IMR-90 (cell line): Measurements from ENCODE around the gene IYD. TPM values are rescaled to one million over a fixed set of nuclear protein-coding genes. Genes with fewer than 3 reads are reported as not detected.
A peak's percentile ranks its signal among the peaks of the same experiment; 100 is the strongest.

Experiments used
- ATAC-seq: fragments of 200-7000 bp; cut with Tn5 transposase; 2 replicates; pipeline ENCODE4 v1.9.1; 2020; ENCODE audit warnings: low read depth, mild to moderate bottlenecking, moderate library complexity
- BruUV-seq: library from RNA; stranded (reverse); fragments of 400-500 nt; replicated peaks from 2 replicates; lab custom pipeline; 2021; lab: Mats Ljungman, UMichigan
- CTCF ChIA-PET: fragments of 300-600 bp; formaldehyde crosslinking; extraction: SDS; loops from one replicate; lab custom pipeline; 2021; ENCODE audit warnings: antibody characterized with exemption; lab: Yijun Ruan, JAX
- POLR2A ChIA-PET: fragments of 300-600 bp; sonication (Branson Sonifier 250); formaldehyde crosslinking; loops from one replicate; lab custom pipeline; 2022; ENCODE audit warnings: antibody characterized with exemption; ENCODE audit not compliant: unreplicated experiment; lab: Charles Lee
- DNase-seq: peaks from one replicate; pipeline ENCODE4 v3.0.0; 2013
- H2AFZ ChIP-seq: replicated peaks from 2 replicates; pipeline ENCODE3; 2013; ENCODE audit warnings: low read length, mild to moderate bottlenecking; ENCODE audit not compliant: poor library complexity
- H2AK5ac ChIP-seq: 2 replicates; pipeline ENCODE4 v1.6.1; 2013; ENCODE audit warnings: low read depth, low read length, inconsistent platforms
- H2AK9ac ChIP-seq: replicated peaks from 2 replicates; pipeline ENCODE3; 2013; ENCODE audit warnings: mild to moderate bottlenecking, low read depth, low read length, moderate library complexity; ENCODE audit not compliant: poor library complexity
- H2BK120ac ChIP-seq: 2 replicates; pipeline ENCODE4 v1.6.1; 2013; ENCODE audit warnings: low read depth, low read length, inconsistent platforms
- H2BK15ac ChIP-seq: 3 replicates; pipeline ENCODE4 v1.6.1; 2013; ENCODE audit warnings: low read depth, low read length, inconsistent platforms
- H2BK20ac ChIP-seq: 2 replicates; pipeline ENCODE4 v1.6.1; 2013; ENCODE audit warnings: low read depth, mild to moderate bottlenecking, inconsistent platforms, low read length, moderate library complexity
- H2BK5ac ChIP-seq: 2 replicates; pipeline ENCODE4 v1.6.1; 2013; ENCODE audit warnings: mild to moderate bottlenecking, low read depth, low read length, inconsistent platforms; ENCODE audit not compliant: poor library complexity, severe bottlenecking
- H3K14ac ChIP-seq: replicated peaks from 2 replicates; pipeline ENCODE4 v1.6.1; 2013; ENCODE audit warnings: low read depth, low read length, inconsistent platforms
- H3K18ac ChIP-seq: 2 replicates; pipeline ENCODE4 v1.6.1; 2013; ENCODE audit warnings: low read depth, low read length, control low read depth
- H3K23ac ChIP-seq: 2 replicates; pipeline ENCODE4 v1.6.1; 2013; ENCODE audit warnings: low read depth, low read length, inconsistent platforms
- H3K27ac ChIP-seq: 2 replicates; pipeline ENCODE4 v1.5.1; 2013; ENCODE audit warnings: mild to moderate bottlenecking, control low read depth, low read length; ENCODE audit not compliant: insufficient read depth
- H3K27me3 ChIP-seq: 2 replicates; pipeline ENCODE4 v1.6.1; 2013; ENCODE audit warnings: low read length; ENCODE audit not compliant: control insufficient read depth, insufficient read depth
- H3K36me3 ChIP-seq: 2 replicates; pipeline ENCODE4 v1.6.1; 2013; ENCODE audit warnings: low read length, mixed read lengths; ENCODE audit not compliant: control insufficient read depth, insufficient read depth
- H3K4ac ChIP-seq: 2 replicates; pipeline ENCODE4 v1.6.1; 2013; ENCODE audit warnings: low read depth, low read length, inconsistent platforms
- H3K4me1 ChIP-seq: 2 replicates; pipeline ENCODE4 v1.6.1; 2013; ENCODE audit warnings: low read length, mixed read lengths; ENCODE audit not compliant: control insufficient read depth, insufficient read depth
- H3K4me2 ChIP-seq: 2 replicates; pipeline ENCODE4 v1.6.1; 2013; ENCODE audit warnings: low read depth, mild to moderate bottlenecking, control low read depth, low read length, moderate library complexity
- H3K4me3 ChIP-seq: 2 replicates; pipeline ENCODE4 v1.5.1; 2013; ENCODE audit warnings: low read depth, mild to moderate bottlenecking, control low read depth, low read length, moderate library complexity; ENCODE audit not compliant: insufficient read depth
- H3K56ac ChIP-seq: 2 replicates; pipeline ENCODE4 v1.6.1; 2013; ENCODE audit warnings: low read length, inconsistent platforms; ENCODE audit not compliant: insufficient read depth; ENCODE audit errors: extremely low read depth
- H3K79me1 ChIP-seq, 2 experiments: 2 replicates each; pipeline ENCODE4 v1.6.1; 2013; ENCODE audit warnings: low read length in 2 of 2, inconsistent platforms in 1 of 2, low read depth in 1 of 2
- H3K9ac ChIP-seq: 2 replicates; pipeline ENCODE4 v1.6.1; 2013; ENCODE audit warnings: low read depth, low read length, control low read depth
- H3K9me1 ChIP-seq: 2 replicates; pipeline ENCODE4 v1.6.1; 2013; ENCODE audit warnings: low read length, inconsistent platforms; ENCODE audit not compliant: insufficient read depth
- H3K9me3 ChIP-seq: 2 replicates; pipeline ENCODE4 v1.6.1; 2013; ENCODE audit warnings: low read length; ENCODE audit not compliant: control insufficient read depth, insufficient read depth
- H4K20me1 ChIP-seq: 2 replicates; pipeline ENCODE4 v1.6.1; 2013; ENCODE audit warnings: low read length, inconsistent platforms; ENCODE audit not compliant: insufficient read depth
- H4K5ac ChIP-seq: 2 replicates; pipeline ENCODE4 v1.6.1; 2013; ENCODE audit warnings: mild to moderate bottlenecking, low read depth, low read length, control low read depth
- H4K8ac ChIP-seq, 2 experiments: 2 replicates each; pipeline ENCODE4 v1.6.1; 2013; ENCODE audit warnings: low read depth in 2 of 2, low read length in 2 of 2, control low read depth in 1 of 2, inconsistent platforms in 1 of 2
- H4K91ac ChIP-seq: 2 replicates; pipeline ENCODE4 v1.6.1; 2013; ENCODE audit warnings: low read depth, low read length, inconsistent platforms; ENCODE audit not compliant: insufficient read depth
- BHLHE40 ChIP-seq: fragments of 150-350 bp; IDR thresholded peaks from 2 replicates; pipeline ENCODE4 v1.6.1; 2016; ENCODE audit warnings: mild to moderate bottlenecking, low read depth, low read length
- CEBPB ChIP-seq: IDR thresholded peaks from 2 replicates; pipeline ENCODE4 v1.6.1; 2012; ENCODE audit warnings: low read depth, low read length, improper control_type of control experiment
- CHD1 ChIP-seq: IDR thresholded peaks from 2 replicates; pipeline ENCODE4 v1.6.1; 2012; ENCODE audit warnings: low read depth, low read length, improper control_type of control experiment
- FOS ChIP-seq: fragments of 150-350 bp; IDR thresholded peaks from 2 replicates; pipeline ENCODE4 v1.6.1; 2016; ENCODE audit warnings: low read depth, low read length
- MAFK ChIP-seq: IDR thresholded peaks from 2 replicates; pipeline ENCODE4 v1.6.1; 2012; ENCODE audit warnings: low read depth, low read length, improper control_type of control experiment
- MAZ ChIP-seq: IDR thresholded peaks from 2 replicates; pipeline ENCODE4 v1.6.1; 2012; ENCODE audit warnings: low read depth, mild to moderate bottlenecking, low read length, improper control_type of control experiment, moderate library complexity, borderline replicate concordance
- MXI1 ChIP-seq: IDR thresholded peaks from 2 replicates; pipeline ENCODE4 v1.6.1; 2012; ENCODE audit warnings: low read depth, mild to moderate bottlenecking, low read length, moderate library complexity, borderline replicate concordance
- NFE2L2 ChIP-seq: fragments of 150-350 bp; IDR thresholded peaks from 2 replicates; pipeline ENCODE4 v1.6.1; 2016; ENCODE audit warnings: low read depth, mild to moderate bottlenecking, low read length
- POLR2A ChIP-seq: IDR thresholded peaks from 2 replicates; pipeline ENCODE4 v1.6.1; 2012; ENCODE audit warnings: mild to moderate bottlenecking, low read depth, low read length
- RAD21 ChIP-seq: IDR thresholded peaks from 2 replicates; pipeline ENCODE4 v1.6.1; 2012; ENCODE audit warnings: low read length, improper control_type of control experiment
- RCOR1 ChIP-seq: IDR thresholded peaks from 2 replicates; pipeline ENCODE4 v1.6.1; 2012; ENCODE audit warnings: mild to moderate bottlenecking, low read length, improper control_type of control experiment; ENCODE audit not compliant: insufficient replicate concordance
- RFX5 ChIP-seq: IDR thresholded peaks from 2 replicates; pipeline ENCODE4 v1.8.0; 2012; ENCODE audit warnings: low read depth, mild to moderate bottlenecking, low read length, moderate library complexity
- SMC3 ChIP-seq: fragments of 150-350 bp; IDR thresholded peaks from 2 replicates; pipeline ENCODE4 v1.6.1; 2016; ENCODE audit warnings: low read depth, mild to moderate bottlenecking, antibody characterized with exemption, low read length, moderate library complexity
- WGBS, 2 experiments: methylation state at CpG; one replicate each; pipeline versions ENCODE4 v1.1.5 to v1.1.7; 2013; ENCODE audit warnings: missing lambda C conversion rate in 2 of 2; ENCODE audit not compliant: insufficient read length in 1 of 2; ENCODE audit errors: extremely low coverage in 2 of 2; 5-methylcytosine and 5-hydroxymethylcytosine counted together
- dilution Hi-C: fragments of 300-500 bp; cut with HindIII; formaldehyde crosslinking; loops from one replicate; pipeline ENCODE4 v1.14.3; 2018; ENCODE audit warnings: low sequenced_read_pairs; ENCODE audit not compliant: unreplicated experiment
- in situ Hi-C: fragments of 300-500 bp; cut with MboI; formaldehyde crosslinking; loops from 3 replicates; pipeline ENCODE4 v1.14.3; 2019; ENCODE audit warnings: low sequenced_read_pairs, inconsistent platforms, mixed read lengths
- intact Hi-C: fragments of 100-400 bp; cut with micrococcal nuclease; formaldehyde crosslinking; loops from 2 replicates; pipeline ENCODE4 v1.10.0; 2022
- polyA plus RNA-seq, 3 experiments: library from polyadenylated mRNA; depleted of rRNA; stranded (reverse); fragments of >200 nt; gene quantifications; 2 replicates each; pipeline ENCODE4 v1.2.3, GENCODE V29; 2012; ENCODE audit warnings: low replicate concordance in 1 of 3
- total RNA-seq: library from RNA; depleted of rRNA; stranded (reverse); fragments of >200 nt; gene quantifications from 2 replicates; pipeline ENCODE4 v1.2.3, GENCODE V29; 2012
- TF ChIP-seq, protein P1 (sequence below): fragments of 150-350 bp; IDR thresholded peaks from 2 replicates; pipeline ENCODE4 v1.6.1; 2016; ENCODE audit warnings: low read depth, mild to moderate bottlenecking, low read length, moderate library complexity, borderline replicate concordance
- TF ChIP-seq, protein P2 (sequence below): fragments of 150-350 bp; IDR thresholded peaks from 2 replicates; pipeline ENCODE4 v1.6.1; 2017; ENCODE audit warnings: mild to moderate bottlenecking, antibody characterized with exemption, low read length, low read depth
- TF ChIP-seq, protein P3 (sequence below): conservative IDR thresholded peaks from 2 replicates; pipeline ENCODE4 v1.5.1; 2012; ENCODE audit warnings: mild to moderate bottlenecking, low read depth, low read length, improper control_type of control experiment

IYD gene
- total and polyA plus RNA-seq, 2 of the 4 experiments (the other 2 are of a cell fraction): not detected

DNA sequence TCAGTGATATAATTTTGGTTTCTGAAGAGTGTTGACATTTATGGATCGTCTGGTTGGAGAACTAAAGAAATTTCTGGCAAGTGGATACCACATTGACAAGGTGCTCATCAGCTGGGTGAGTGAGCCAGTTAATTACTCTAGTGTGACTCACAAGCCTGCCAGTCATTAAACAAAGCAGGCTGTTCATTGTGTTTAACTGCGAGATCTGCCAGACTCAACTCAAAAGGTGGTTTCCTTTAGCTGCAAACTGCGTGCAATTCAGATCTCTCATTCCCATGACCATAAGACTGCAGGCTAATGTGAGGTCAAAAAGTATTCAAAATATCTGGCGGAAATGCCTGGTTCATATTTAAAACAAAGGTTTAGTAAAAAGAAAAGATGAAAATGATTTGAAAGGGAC is 32.5 kb upstream of the IYD start:
- DNase-seq: peak; percentile 7
- Histone ChIP-seq H3K4me1 (no peaks in the 10 kb centered on the region), H3K23ac (no peak overlapping the region), H3K9me1 (peaks cover 6% of the 10 kb centered on the region; the same call in 1 of the 2 replicates), H4K20me1 (no peaks in the 10 kb centered on the region), H3K9me3 (no peaks in the 10 kb centered on the region), H2AK9ac (no peak overlapping the region), H2BK15ac (no peak overlapping the region), H3K56ac (no peak overlapping the region), H3K36me3 (no peaks in the 10 kb centered on the region), H3K27me3 (peaks cover 3% of the 10 kb centered on the region), H4K5ac (no peak overlapping the region), H3K9ac (no peak overlapping the region), H3K4me3 (no peak overlapping the region), H3K79me1 (no peaks in the 10 kb centered on the region), H2BK20ac (no peak overlapping the region), H3K4ac (no peak overlapping the region), H2AFZ (no peak overlapping the region), H3K18ac (no peak overlapping the region), H4K91ac (no peak overlapping the region), H3K27ac (no peak overlapping the region), H3K14ac (no peak overlapping the region), H2BK120ac (no peak overlapping the region), H4K8ac (no peak overlapping the region), H2AK5ac (no peak overlapping the region), H2BK5ac (no peak overlapping the region), H3K4me2 (no peak overlapping the region)
- no peak for ATAC-seq
- dilution Hi-C loops: no loop called here
- CTCF ChIA-PET: interaction anchor here (1.2 kb wide), 1 partner anchor 255 kb away, joined by 4 read pairs; no protein-coding TSS in a partner anchor
- in situ Hi-C loops: loop anchor here (5.0 to 25.0 kb wide), 2 partner anchors 254 to 399 kb away; partner anchors contain the start of gene ULBP2
- no TSS peak for BruUV-seq
- TF ChIP-seq NFE2L2 (no peak), RCOR1 (no peak), CEBPB (no peak), MXI1 (no peak), RFX5 (no peak), RAD21 (no peak), MAFK (no peak), FOS (no peak), MAZ (no peak), SMC3 (no peak), BHLHE40 (no peak), CHD1 (no peak), POLR2A (no peak)
- TF ChIP-seq, protein P1, sequence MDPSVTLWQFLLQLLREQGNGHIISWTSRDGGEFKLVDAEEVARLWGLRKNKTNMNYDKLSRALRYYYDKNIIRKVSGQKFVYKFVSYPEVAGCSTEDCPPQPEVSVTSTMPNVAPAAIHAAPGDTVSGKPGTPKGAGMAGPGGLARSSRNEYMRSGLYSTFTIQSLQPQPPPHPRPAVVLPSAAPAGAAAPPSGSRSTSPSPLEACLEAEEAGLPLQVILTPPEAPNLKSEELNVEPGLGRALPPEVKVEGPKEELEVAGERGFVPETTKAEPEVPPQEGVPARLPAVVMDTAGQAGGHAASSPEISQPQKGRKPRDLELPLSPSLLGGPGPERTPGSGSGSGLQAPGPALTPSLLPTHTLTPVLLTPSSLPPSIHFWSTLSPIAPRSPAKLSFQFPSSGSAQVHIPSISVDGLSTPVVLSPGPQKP: no peak
- TF ChIP-seq, protein P2, sequence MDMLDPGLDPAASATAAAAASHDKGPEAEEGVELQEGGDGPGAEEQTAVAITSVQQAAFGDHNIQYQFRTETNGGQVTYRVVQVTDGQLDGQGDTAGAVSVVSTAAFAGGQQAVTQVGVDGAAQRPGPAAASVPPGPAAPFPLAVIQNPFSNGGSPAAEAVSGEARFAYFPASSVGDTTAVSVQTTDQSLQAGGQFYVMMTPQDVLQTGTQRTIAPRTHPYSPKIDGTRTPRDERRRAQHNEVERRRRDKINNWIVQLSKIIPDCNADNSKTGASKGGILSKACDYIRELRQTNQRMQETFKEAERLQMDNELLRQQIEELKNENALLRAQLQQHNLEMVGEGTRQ: no peak
- TF ChIP-seq, protein P3, sequence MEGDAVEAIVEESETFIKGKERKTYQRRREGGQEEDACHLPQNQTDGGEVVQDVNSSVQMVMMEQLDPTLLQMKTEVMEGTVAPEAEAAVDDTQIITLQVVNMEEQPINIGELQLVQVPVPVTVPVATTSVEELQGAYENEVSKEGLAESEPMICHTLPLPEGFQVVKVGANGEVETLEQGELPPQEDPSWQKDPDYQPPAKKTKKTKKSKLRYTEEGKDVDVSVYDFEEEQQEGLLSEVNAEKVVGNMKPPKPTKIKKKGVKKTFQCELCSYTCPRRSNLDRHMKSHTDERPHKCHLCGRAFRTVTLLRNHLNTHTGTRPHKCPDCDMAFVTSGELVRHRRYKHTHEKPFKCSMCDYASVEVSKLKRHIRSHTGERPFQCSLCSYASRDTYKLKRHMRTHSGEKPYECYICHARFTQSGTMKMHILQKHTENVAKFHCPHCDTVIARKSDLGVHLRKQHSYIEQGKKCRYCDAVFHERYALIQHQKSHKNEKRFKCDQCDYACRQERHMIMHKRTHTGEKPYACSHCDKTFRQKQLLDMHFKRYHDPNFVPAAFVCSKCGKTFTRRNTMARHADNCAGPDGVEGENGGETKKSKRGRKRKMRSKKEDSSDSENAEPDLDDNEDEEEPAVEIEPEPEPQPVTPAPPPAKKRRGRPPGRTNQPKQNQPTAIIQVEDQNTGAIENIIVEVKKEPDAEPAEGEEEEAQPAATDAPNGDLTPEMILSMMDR: no peak
- POLR2A ChIA-PET: no interaction called here
- WGBS, 2 experiments: 40% methylated on average over 1 of the region's 4 CpGs; no CpG with 5 or more reads in 1 of the 2 experiments
- intact Hi-C loops: loop anchor here (5.0 kb wide), 1 partner anchor 404 kb away; no protein-coding TSS in a partner anchor
